Superior temporal gyrus (tissue), 1 donor: ENCODE measurements around the gene CLEC12A.
A peak's percentile ranks its signal among the peaks of the same experiment; 100 is the strongest.
"Not testable (repeated sequence)": the region's sequence is repeated elsewhere in the genome, so short reads cannot be mapped to it uniquely, and the experiment has no call there.

Experiments used
- DNase-seq: peaks from one replicate; pipeline ENCODE4 v3.0.0-alpha.2; 2016; ENCODE audit errors: extremely low spot score

CLEC12A gene

GRCh38 chr12:9971181-9971580, at the start of gene CLEC12A:
Gene CLEC12A (plus strand): TSS chr12:9971409. CDS start chr12:9971597, 188 bp downstream.
- DNase-seq: no peak

GRCh38 chr12:9922429-9922828, 48.8 kb upstream of the CLEC12A start:
- no peak for DNase-seq

- peak; percentile 72 for DNase-seq
Measured at GRCh38 chr12:9925705-9926393, 45.4 kb upstream of the CLEC12A start.

GRCh38 chr12:9926876-9927275, 44.3 kb upstream of the CLEC12A start:
- DNase-seq: no peak

GRCh38 chr12:9928607-9929006, 42.6 kb upstream of the CLEC12A start:
- no peak for DNase-seq

- no peak for DNase-seq
Measured at GRCh38 chr12:9931245-9931644, 40.0 kb upstream of the CLEC12A start.

GRCh38 chr12:9932270-9932669, 38.9 kb upstream of the CLEC12A start, which contains the start of gene CLEC2A:
Gene CLEC2A (minus strand): TSS chr12:9932370. CDS start chr12:9932329, 41 bp downstream.
- DNase-seq: no peak

GRCh38 chr12:9933958-9934357, 37.3 kb upstream of the CLEC12A start:
- DNase-seq: no peak

GRCh38 chr12:9935026-9935425, 36.2 kb upstream of the CLEC12A start:
- no peak for DNase-seq

GRCh38 chr12:9936591-9936990, 34.6 kb upstream of the CLEC12A start:
- no peak for DNase-seq

- peak; percentile 38 for DNase-seq
Measured at GRCh38 chr12:9940375-9940774, 30.8 kb upstream of the CLEC12A start.

- no peak for DNase-seq
Measured at GRCh38 chr12:9941838-9942237, 29.4 kb upstream of the CLEC12A start.

GRCh38 chr12:9943240-9943639, 28.0 kb upstream of the CLEC12A start:
- no peak for DNase-seq

GRCh38 chr12:9944391-9944790, 26.8 kb upstream of the CLEC12A start:
- DNase-seq: no peak

- DNase-seq: no peak
Measured at GRCh38 chr12:9947674-9948073, 23.5 kb upstream of the CLEC12A start.

- no peak for DNase-seq
Measured at GRCh38 chr12:9948606-9949296, 22.5 kb upstream of the CLEC12A start.

GRCh38 chr12:9951026-9951675, 20.1 kb upstream of the CLEC12A start:
- no peak for DNase-seq

GRCh38 chr12:9952954-9953729, 18.1 kb upstream of the CLEC12A start:
- not testable (repeated sequence) for DNase-seq

- DNase-seq: no peak
Measured at GRCh38 chr12:9957834-9958233, 13.4 kb upstream of the CLEC12A start.

- DNase-seq: no peak
Measured at GRCh38 chr12:9960590-9960989, 10.6 kb upstream of the CLEC12A start.

- DNase-seq: no peak
Measured at GRCh38 chr12:9961106-9961505, 10.1 kb upstream of the CLEC12A start.

GRCh38 chr12:9961901-9962300, 9.3 kb upstream of the CLEC12A start:
- no peak for DNase-seq
